Measurements from ENCODE around the gene NFS1.
A peak's percentile ranks its signal among the peaks of the same experiment; 100 is the strongest.
"Not testable (repeated sequence)": the region's sequence is repeated elsewhere in the genome, so short reads cannot be mapped to it uniquely, and the experiment has no call there.

The NFS1 gene

DNA sequence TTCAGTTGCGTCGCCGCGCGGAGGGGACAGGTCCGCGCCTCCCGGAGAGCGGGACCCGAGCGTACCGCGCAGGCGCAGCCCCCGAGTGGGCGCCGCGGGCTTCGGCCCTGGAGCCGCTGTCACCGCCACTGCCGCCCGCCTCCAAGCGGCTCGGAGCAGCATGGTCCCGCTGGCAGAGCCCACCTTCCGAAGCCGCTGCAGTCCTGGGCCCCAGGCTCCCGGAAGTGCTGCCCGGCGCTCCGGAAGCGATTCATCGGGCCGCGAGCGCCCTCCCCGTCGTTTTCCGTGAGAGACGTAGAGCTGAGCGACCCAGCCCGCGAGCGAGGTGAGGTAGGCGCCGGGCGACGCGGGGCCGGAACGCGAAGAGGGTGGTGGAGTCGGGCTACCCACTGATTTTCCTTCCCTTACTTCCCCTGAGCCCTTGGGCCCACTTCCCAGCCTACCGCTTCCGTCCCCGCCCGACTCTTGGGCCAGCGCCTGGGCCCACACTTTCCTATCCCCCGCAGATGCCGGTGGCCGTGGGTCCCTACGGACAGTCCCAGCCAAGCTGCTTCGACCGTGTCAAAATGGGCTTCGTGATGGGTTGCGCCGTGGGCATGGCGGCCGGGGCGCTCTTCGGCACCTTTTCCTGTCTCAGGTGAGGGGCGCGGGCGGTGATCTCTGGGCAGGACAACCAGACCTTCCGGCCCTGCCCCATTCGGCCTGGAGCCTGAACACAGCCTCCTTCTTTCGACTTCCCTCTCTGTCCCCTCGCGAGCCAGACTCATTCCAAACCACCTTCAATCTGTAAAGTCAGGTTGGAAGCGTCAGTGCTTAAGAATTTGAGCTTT, at the start of gene NFS1, which contains the start of gene ROMO1:
Gene NFS1 (minus strand): TSS at position 226 of the 830 bp plus-strand sequence. CDS start 64 bp downstream, at position 162.
Gene ROMO1 (plus strand): TSS at position 279 of the 830 bp plus-strand sequence. CDS start 228 bp downstream, at position 507.
- TF ChIP-seq ZNF274 (IDR thresholded peaks at IDR 0.05; ENCODE audit: low read depth, low read length): no peak
- H3K4me3 ChIP-seq (ENCODE audit: low read length): peak within 1 kb of the TSS; percentile 87

- H3K4me3 ChIP-seq (ENCODE audit: low read length): not testable (repeated sequence)
Measured at GRCh38 chr20:35744492-35744841, 45.3 kb upstream of the NFS1 start.

GRCh38 chr20:35743693-35744491, 44.7 kb upstream of the NFS1 start:
- TF ChIP-seq ZNF274 (IDR thresholded peaks at IDR 0.05; ENCODE audit: low read depth, low read length): no peak
- peak overlapping the region; percentile 98 for H3K4me3 ChIP-seq (ENCODE audit: low read length)

DNA sequence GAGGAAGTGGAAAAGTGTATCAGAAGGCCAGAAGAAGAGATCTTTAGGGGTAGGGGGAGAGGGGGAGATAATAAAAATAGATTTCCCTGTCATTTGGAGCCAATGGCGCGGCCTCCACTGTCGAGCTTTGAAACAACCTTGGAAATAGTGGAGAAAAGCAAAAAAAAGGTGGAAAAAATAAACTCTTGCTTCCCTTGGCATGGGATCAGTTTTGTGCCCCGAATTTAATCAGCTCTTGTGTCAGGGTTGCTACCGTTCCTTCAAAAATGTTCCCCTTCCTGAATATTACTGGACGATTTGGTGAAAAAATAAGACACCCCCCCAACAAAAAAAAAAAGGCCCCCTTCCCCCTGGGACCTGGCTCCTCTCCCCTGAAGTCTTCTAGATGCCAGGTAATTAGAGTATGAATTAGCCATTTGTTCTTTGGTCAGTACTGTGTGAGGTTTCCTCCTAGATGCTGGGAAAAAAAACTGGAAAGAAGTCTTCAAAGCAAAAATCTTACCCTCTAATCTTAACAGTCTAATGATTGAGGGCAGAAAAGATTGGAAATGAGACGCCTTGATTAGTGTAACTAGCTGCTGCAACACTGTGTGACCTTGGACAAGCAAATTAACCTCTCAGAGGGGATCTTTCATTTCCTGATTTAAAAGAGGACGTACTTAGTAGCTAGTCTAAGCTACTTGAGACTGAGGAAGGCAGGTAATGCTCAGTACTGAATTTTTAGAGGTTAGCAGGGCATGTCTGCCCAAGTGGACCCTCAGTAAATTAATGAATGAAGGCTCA, 43.8 kb upstream of the NFS1 start:
- TF ChIP-seq ZNF274 (IDR thresholded peaks at IDR 0.05; ENCODE audit: low read depth, low read length): no peak

DNA sequence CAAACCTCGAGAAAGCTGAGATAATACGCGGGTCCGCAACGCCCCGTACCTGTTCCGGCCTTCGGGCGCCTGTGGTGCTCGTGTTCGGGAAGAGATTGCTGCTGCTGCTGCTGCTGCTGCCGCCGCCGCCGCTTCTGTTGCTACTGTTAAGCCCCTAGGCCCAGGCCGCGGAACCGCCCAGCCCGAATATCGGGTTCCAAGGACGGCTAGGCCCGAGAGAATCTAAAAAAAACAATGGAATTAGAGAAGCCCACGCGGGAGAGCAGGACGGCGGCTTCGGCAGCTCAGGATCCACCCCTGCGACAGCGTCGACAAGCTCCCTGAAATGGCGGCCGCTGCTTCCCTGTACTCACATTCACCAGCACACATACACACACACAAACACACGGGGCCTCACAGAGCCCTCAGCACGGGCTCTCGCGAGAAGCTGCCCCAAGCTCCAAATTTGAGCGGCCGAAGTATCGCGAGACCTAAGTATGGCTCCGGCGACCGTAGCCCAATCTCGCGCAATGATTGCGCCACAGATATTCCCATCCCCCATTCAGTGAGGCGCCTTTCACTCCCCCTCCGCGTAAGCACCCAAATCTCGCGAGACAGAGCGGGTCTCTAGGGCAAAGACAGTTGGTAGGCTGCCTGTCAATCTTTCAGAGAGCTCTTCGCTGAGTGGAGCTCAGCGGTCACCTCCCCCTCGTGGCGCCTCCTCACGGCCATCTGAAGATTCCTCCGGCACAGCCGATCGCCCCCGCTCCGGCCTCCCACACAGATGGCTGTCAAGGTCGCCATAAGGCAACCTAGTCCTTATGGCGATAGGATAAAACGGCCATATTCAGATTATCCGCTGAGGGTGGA, 43.0 kb upstream of the NFS1 start, which contains the start of gene RBM39:
Gene RBM39 (minus strand): TSS at position 369 of the 849 bp plus-strand sequence. CDS start 1,386 bp downstream, outside the sequence.
- H3K4me3 ChIP-seq (ENCODE audit: low read length): peak within 1 kb of the TSS; percentile 98
- TF ChIP-seq ZNF274 (IDR thresholded peaks at IDR 0.05; ENCODE audit: low read depth, low read length): no peak

More for the DNA sequence above, 43.8 kb upstream of the NFS1 start:
- peak overlapping the region; percentile 98 for H3K4me3 ChIP-seq (ENCODE audit: low read length)

- TF ChIP-seq ZNF274 (IDR thresholded peaks at IDR 0.05; ENCODE audit: low read depth, low read length): no peak
- H3K4me3 ChIP-seq (ENCODE audit: low read length): peak overlapping the region; percentile 90
Measured at GRCh38 chr20:35739294-35740163, 40.4 kb upstream of the NFS1 start.

GRCh38 chr20:35738410-35739179, 39.4 kb upstream of the NFS1 start:
- no peak for TF ChIP-seq ZNF274 (IDR thresholded peaks at IDR 0.05; ENCODE audit: low read depth, low read length)
- peak overlapping the region; percentile 38; the same call in 1 of the 2 replicates for H3K4me3 ChIP-seq (ENCODE audit: low read length)

DNA sequence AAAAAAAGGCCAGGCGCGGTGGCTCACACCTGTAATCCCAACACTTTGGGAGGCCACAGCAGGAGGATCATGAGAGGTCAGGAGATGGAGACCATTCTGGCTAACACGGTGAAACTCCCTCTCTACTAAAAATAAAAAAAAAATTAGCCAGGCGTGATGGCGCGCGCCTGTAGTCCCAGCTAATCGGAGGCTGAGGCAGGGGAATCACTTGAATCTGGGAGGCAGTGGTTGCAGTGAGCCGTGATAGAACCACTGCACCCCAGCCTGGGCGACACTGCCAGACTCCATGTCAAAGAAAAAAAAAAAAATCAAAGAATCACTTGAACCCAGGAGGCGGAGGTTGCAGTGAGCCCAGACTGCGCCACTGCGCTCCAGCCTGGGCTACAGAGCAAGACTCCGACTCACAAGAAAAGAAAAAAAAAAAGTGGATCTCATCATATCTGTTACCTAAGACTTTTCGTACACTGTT, 38.7 kb upstream of the NFS1 start:
- no peak for TF ChIP-seq ZNF274 (IDR thresholded peaks at IDR 0.05; ENCODE audit: low read depth, low read length)
- H3K4me3 ChIP-seq (ENCODE audit: low read length): no peak overlapping the region

DNA sequence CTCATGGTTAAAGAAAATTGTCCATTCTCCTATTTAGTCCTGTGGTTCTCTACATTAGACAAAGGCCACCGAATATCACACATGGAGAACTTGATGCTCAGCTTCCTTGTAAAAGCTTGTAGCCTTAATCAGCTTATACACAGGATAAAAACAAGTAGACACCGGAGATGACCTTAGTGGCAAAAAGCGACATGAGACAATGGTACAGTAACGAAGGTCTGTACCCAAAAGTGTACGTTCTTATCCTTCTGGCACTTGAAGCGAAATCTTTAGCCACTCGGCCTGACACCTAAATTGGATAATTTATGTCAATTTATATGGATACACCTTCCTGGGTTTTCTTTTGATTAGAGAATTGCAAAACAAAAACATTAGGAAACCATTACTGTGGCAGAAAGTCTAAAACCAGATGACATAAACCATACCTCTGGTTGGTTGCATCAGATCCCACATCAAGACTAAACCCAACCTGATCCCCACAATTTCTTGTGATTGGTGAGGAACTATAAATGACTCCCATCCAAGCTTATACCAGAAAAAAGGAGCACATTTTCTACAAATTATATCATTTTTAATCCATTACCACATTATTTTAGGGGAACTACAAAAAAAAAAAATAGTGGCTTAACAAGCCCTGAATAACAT, 36.8 kb upstream of the NFS1 start:
- no peak overlapping the region for H3K4me3 ChIP-seq (ENCODE audit: low read length)
- no peak for TF ChIP-seq ZNF274 (IDR thresholded peaks at IDR 0.05; ENCODE audit: low read depth, low read length)

DNA sequence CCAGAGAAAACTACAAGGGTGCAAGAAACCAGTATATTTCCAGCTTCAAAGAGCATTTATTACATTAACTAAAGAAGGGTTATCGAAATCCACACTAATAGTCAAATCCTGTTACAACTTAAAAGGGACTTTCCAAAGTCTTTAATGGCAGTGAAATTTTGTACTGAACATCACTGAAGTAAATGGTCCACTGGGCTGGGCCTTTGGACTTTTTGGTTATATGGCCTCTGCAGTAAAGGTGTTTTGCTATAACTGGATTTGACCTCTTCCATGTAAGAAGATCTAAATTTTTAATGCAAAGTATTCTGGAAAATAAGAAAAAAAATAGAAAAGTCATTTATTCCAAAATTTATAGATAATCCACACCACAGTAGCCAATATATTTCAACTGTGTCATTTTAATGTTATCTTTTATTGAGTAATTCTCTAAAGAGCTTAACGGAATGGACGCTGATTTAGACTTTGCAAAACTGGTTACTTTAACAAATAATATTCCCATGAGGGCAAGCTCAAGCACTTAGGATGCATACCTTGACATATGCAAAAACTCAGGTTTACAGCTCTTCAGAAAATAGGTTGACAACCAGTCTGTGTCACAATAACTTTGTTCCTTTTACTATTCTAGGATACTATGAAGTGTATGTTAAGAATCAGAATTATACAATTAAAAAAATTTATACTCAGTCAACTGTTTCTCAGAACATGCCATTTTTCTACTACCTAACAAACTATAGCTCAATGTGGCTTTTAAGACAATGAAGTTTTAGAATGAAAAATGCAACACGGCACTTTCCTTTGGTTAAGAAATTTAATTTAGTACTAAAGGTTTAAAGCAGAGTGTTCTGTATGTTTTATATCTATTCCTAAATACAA, 35.9 kb upstream of the NFS1 start:
- no peak overlapping the region for H3K4me3 ChIP-seq (ENCODE audit: low read length)
- no peak for TF ChIP-seq ZNF274 (IDR thresholded peaks at IDR 0.05; ENCODE audit: low read depth, low read length)

Data from GM08714 (cell line).